Prostate gland (tissue), 2 donors: ENCODE measurements around the gene HTR2A. TPM values are rescaled to one million over a fixed set of nuclear protein-coding genes. Genes with fewer than 3 reads are reported as not detected.

ENCODE experiments used
- DNase-seq: peaks from one replicate; pipeline ENCODE4 v3.0.0-alpha.2; 2019; ENCODE audit warnings: low spot score
- H3K27ac ChIP-seq, 2 donors: fragments of 200-600 bp; sonication (generic); 2 replicates each; pipeline ENCODE4 v1.5.1; 2017 to 2019
- H3K27me3 ChIP-seq: fragments of 200-600 bp; sonication (generic); replicated peaks from 2 replicates; pipeline ENCODE4 v1.5.1; 2019; ENCODE audit not compliant: insufficient read depth
- H3K36me3 ChIP-seq, 2 donors: fragments of 200-600 bp; sonication (generic); 1 replicate in 1 of 2; 2 replicates in 1 of 2; pipeline versions ENCODE4 v1.5.1 to v1.8.1; 2017 to 2019
- H3K4me1 ChIP-seq: fragments of 200-600 bp; sonication (generic); replicated peaks from 2 replicates; pipeline ENCODE4 v1.5.1; 2019
- H3K4me3 ChIP-seq, 2 donors: fragments of 200-600 bp; sonication (generic); 2 replicates each; pipeline ENCODE4 v1.5.1; 2017 to 2019
- H3K9me3 ChIP-seq: fragments of 200-600 bp; sonication (generic); 2 replicates; pipeline ENCODE4 v1.5.1; 2017
- POLR2A ChIP-seq: fragments of 450-650 bp; IDR thresholded peaks from one replicate; pipeline ENCODE4 v1.6.1; 2016; ENCODE audit warnings: antibody characterized with exemption, mild to moderate bottlenecking
- POLR2AphosphoS5 ChIP-seq: sonication (generic); formaldehyde crosslinking; IDR thresholded peaks from one replicate; pipeline ENCODE4 v1.6.1; 2017; ENCODE audit warnings: antibody characterized with exemption
- WGBS: methylation state at CpG from one replicate; pipeline ENCODE4 v1.1.5; 2018; 5-methylcytosine and 5-hydroxymethylcytosine counted together
- intact Hi-C: fragments of 100-400 bp; cut with DNase I; formaldehyde crosslinking; loops from one replicate; pipeline ENCODE4 v1.14.2; 2022
- total RNA-seq, 2 donors: library from RNA; depleted of rRNA; stranded (reverse); fragments of >200 nt; gene quantifications; one replicate each; pipeline ENCODE4 v1.1.0, GENCODE V29; 2016
- TF ChIP-seq, protein P1 (sequence below), 4 experiments: fragments of 200-600 bp in 2 of 4; fragments of 450-650 bp in 2 of 4; sonication (generic) in 2 of 4; IDR thresholded peaks; 1 replicate in 3 of 4; 2 replicates in 1 of 4; pipeline ENCODE4 v1.5.1; 2016 to 2019; ENCODE audit warnings: antibody characterized with exemption in 4 of 4, mild to moderate bottlenecking in 2 of 4, moderate library complexity in 2 of 4

HTR2A gene
- total RNA-seq, 2 donors from 2014 or later = 0.51 TPM; not detected in 1

DNA sequence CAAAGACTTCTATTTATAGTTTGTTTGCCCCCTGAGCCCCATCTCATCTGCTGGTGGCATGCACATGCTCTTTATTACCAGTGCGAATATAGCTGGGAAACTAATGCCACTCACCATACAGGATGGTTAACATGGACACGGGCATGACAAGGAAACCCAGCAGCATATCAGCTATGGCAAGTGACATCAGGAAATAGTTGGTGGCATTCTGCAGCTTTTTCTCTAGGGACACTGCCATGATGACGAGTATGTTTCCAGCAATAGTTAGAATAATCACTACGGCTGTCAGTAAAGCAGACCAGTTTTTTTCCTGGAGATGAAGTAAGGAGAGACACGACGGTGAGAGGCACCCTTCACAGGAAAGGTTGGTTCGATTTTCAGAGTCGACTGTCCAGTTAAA lies 1.5 kb downstream of the HTR2A start:
- WGBS = 54% methylated on average over 8 of the region's 8 CpGs
- no peaks in the 10 kb centered on the region for H3K27me3 ChIP-seq
- TF ChIP-seq, protein P1, sequence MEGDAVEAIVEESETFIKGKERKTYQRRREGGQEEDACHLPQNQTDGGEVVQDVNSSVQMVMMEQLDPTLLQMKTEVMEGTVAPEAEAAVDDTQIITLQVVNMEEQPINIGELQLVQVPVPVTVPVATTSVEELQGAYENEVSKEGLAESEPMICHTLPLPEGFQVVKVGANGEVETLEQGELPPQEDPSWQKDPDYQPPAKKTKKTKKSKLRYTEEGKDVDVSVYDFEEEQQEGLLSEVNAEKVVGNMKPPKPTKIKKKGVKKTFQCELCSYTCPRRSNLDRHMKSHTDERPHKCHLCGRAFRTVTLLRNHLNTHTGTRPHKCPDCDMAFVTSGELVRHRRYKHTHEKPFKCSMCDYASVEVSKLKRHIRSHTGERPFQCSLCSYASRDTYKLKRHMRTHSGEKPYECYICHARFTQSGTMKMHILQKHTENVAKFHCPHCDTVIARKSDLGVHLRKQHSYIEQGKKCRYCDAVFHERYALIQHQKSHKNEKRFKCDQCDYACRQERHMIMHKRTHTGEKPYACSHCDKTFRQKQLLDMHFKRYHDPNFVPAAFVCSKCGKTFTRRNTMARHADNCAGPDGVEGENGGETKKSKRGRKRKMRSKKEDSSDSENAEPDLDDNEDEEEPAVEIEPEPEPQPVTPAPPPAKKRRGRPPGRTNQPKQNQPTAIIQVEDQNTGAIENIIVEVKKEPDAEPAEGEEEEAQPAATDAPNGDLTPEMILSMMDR (IDR thresholded peaks at IDR 0.05) = no peak
- TF ChIP-seq POLR2A (no peak), POLR2AphosphoS5 (no peak)
- no peaks in the 10 kb centered on the region for H3K4me1 ChIP-seq
- no peaks in the 10 kb centered on the region for H3K36me3 ChIP-seq
- DNase-seq = no peak
- no peaks in the 10 kb centered on the region for H3K9me3 ChIP-seq
- no peak overlapping the region for H3K27ac ChIP-seq
- intact Hi-C loops = no loop called here
- H3K4me3 ChIP-seq = no peak overlapping the region

DNA sequence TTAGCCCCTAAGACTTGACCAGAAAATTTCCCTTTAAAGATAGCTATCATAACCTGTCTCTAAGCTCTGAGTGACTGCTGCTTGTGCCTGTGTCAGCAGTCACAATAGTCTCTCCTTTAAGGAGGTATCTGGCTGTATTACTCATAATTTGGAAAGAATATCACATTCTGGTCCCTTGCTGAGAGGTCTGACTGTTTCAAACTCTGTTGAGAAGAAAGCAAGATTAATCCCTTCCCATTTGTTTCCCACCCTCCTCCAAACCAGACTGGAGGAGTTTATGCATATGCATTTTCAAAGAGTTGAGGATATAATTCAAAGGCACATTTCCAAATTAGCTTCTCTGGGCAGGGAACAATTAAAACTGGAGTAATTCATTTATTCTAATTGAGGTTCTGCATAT lies 2.3 kb downstream of the HTR2A start:
- intact Hi-C loops = no loop called here

DNA sequence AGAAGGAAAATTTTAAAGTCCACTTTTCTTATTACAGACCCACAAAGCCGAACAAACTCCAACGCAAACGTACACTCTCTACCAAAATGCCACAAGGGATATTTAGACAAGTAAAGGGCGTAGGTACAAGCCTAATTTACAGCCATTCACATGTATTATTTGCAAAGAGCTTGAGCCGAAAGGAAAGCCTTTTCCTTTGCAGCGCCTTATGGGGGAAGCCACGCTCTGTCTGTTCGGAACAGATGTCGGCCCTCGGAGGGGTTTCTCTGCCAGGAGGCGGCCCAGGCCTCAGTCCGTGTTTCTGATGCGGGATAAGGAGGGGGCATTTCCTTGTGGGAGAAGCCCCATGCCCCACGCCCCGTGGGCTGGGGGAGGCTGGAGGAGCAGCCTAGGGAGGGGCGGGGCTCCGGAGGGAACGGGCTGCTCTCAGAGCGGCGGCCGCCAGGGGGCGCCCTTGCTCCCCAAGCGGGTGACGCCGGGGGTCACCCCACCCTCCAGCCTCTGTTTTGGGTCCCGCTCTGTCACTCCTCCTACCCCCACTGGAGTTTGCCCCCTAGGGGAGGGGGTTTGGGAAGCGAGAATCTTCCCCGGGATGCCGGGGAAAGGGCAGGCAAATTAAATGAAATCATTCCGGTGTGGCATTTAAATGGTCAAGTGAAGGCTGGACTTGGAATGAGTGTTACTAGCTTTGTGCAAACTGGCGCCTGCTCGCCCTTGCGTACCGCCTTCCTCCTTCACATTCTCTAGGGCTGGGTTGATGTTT lies 2.9 kb downstream of the HTR2A start:
- under 1% methylated on average over 24 of the region's 34 CpGs for WGBS
- Histone ChIP-seq H3K36me3 (no peaks in the 10 kb centered on the region), H3K9me3 (no peaks in the 10 kb centered on the region), H3K27ac (no peak overlapping the region), H3K4me3 (peak overlapping the region; percentile 26 to 44), H3K4me1 (no peaks in the 10 kb centered on the region), H3K27me3 (no peaks in the 10 kb centered on the region)
- peak; percentile 50 for DNase-seq
- TF ChIP-seq POLR2AphosphoS5 (no peak), POLR2A (no peak)
- TF ChIP-seq, protein P1 (IDR thresholded peaks at IDR 0.05) = peak; percentile 62 to 89 (median 69)
- intact Hi-C loops = no loop called here

More for the DNA sequence above, 2.3 kb downstream of the HTR2A start:
- TF ChIP-seq POLR2A (no peak), POLR2AphosphoS5 (no peak)
- TF ChIP-seq, protein P1 (IDR thresholded peaks at IDR 0.05) = no peak
- Histone ChIP-seq H3K27ac (no peak overlapping the region), H3K36me3 (no peaks in the 10 kb centered on the region), H3K4me3 (peak overlapping the region; percentile 26 to 44), H3K4me1 (no peaks in the 10 kb centered on the region), H3K27me3 (no peaks in the 10 kb centered on the region), H3K9me3 (no peaks in the 10 kb centered on the region)
- DNase-seq = no peak

DNA sequence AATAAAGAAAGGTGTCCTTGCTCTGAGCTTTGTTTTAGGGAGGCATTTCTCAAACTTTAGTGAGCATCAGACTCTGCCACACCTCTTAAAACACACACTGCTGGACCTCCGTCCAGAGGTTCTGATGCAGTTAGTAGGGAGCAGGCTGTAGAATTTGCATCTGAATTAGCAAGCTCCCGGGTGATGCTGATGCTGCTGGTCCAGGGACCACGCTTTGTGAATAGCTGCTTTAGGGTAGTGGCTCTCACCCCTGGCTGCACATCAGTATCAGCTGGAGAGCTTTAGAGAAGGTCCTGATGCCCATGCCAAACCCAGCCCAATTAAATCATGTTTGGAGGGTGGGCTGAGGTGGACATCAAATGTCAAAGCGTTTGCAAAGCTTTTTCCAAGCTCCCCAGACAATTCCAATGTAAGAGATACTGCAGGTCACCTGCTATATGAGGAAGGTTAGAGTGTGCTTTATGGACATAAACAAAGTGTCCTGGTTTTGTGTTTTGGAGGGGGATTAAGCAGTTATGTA lies 3.6 kb downstream of the HTR2A start:
- WGBS = 24% methylated on average over 4 of the region's 4 CpGs
- intact Hi-C loops = no loop called here
- TF ChIP-seq, protein P1 (IDR thresholded peaks at IDR 0.05) = no peak
- TF ChIP-seq POLR2A = no peak
- TF ChIP-seq POLR2AphosphoS5 = no peak
- no peak for DNase-seq
- H3K4me3 ChIP-seq = peak overlapping the region; percentile 26 to 44
- no peaks in the 10 kb centered on the region for H3K36me3 ChIP-seq
- H3K9me3 ChIP-seq = no peaks in the 10 kb centered on the region
- no peak overlapping the region for H3K27ac ChIP-seq
- no peaks in the 10 kb centered on the region for H3K27me3 ChIP-seq
- H3K4me1 ChIP-seq = no peaks in the 10 kb centered on the region

DNA sequence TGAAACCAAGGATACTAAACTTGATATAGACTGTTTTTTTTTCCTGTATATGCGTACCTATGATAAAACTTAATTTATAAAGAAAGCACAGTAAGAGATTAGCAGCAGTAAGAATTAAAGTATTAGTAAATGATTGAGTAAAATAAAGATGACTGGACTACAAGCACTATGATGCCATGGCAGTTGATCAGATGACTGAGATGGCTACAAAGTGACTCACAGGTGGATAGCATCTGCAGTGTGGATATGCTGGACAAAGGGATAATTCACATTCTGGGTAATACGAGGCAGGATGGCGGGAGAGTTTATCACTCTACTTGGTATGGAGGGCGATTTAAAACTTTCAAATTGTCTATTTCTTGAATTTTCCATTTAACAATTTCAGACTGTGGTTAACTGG lies 11.8 kb downstream of the HTR2A start:
- Histone ChIP-seq H3K27me3 (no peaks in the 10 kb centered on the region), H3K4me3 (no peak overlapping the region), H3K9me3 (no peaks in the 10 kb centered on the region), H3K4me1 (no peaks in the 10 kb centered on the region), H3K36me3 (no peaks in the 10 kb centered on the region), H3K27ac (no peak overlapping the region)
- DNase-seq = no peak
- intact Hi-C loops = no loop called here
- WGBS = 84% methylated on average over 4 of the region's 4 CpGs
- TF ChIP-seq POLR2AphosphoS5 = no peak
- TF ChIP-seq POLR2A = no peak
- TF ChIP-seq, protein P1 (IDR thresholded peaks at IDR 0.05) = no peak
